NCI-H2196 treated with DMSO at 0.1 percent for 48 hours (cell line): ENCODE results near the gene BNIP5.
"Not testable (repeated sequence)": the region's sequence is repeated elsewhere in the genome, so short reads cannot be mapped to it uniquely, and the experiment has no call there.

Experiments used
- DNase-seq: peaks from one replicate; lab custom pipeline; 2025; ENCODE audit not compliant: unreplicated experiment; lab: John Stamatoyannopoulos, UW

BNIP5 gene

DNA sequence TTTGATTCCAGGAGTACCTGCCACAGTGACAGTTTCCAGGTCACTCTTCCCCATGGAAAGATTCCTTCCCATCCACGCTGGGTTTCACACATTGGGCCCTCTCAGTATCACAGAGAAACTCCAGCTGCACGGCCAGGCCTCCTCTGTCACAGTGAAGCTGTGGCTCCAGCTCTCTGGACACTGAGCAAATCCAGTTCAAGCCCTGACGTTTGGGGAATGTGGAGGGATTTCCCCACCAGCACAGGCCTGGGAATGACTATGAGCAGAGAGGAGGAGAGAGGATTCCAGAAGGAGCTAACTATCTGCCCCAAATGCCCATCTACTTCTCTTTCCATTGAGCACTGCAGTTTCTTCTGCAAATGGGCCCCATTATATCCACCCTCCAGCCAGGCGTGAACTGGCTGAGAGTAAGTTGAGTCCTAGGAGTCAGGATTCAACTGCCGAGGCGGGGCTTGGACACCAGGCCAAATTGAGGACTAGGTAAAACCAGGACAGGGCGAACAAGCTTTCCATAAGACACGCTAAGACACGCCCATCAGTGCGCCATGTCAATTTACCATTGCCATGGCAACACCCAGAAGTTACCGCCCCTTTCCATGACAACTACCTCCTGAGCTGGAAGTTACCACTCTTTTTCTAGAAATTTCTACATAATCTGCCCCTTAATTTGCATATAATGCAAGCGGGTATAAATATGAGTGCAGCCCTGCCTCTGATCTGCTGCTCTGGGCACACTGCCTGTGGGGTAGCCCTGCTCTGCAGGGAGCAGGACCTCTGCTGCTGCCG is 9.2 kb upstream of the BNIP5 start:
- no peak for DNase-seq

DNA sequence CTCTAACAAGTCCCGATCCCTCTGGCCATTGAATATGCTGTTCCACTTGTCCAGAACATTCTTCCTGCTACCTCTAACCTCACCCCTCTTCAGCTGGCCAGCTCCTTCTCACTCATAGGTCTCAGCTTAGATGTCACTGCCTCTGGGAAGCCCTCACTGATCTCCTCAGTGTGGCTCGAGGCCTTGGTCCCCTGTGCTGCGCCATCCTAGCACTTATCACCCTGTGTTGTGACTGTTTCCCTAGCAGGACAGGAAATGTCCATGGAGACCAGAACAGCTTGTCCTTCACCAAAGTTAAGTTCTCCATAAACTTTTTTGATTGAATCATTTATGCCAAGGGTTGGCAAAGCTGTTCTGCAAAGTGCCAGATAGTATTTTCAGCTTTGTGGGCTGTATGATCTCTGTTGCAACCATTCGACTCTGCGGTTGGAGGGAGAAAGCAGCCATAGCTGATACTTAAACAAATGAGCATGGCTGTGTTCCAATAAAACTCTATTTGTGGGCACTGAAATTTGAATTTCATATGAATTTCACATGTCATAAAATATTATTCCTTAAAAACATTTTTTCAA is 6.5 kb upstream of the BNIP5 start:
- DNase-seq, result no peak

DNA sequence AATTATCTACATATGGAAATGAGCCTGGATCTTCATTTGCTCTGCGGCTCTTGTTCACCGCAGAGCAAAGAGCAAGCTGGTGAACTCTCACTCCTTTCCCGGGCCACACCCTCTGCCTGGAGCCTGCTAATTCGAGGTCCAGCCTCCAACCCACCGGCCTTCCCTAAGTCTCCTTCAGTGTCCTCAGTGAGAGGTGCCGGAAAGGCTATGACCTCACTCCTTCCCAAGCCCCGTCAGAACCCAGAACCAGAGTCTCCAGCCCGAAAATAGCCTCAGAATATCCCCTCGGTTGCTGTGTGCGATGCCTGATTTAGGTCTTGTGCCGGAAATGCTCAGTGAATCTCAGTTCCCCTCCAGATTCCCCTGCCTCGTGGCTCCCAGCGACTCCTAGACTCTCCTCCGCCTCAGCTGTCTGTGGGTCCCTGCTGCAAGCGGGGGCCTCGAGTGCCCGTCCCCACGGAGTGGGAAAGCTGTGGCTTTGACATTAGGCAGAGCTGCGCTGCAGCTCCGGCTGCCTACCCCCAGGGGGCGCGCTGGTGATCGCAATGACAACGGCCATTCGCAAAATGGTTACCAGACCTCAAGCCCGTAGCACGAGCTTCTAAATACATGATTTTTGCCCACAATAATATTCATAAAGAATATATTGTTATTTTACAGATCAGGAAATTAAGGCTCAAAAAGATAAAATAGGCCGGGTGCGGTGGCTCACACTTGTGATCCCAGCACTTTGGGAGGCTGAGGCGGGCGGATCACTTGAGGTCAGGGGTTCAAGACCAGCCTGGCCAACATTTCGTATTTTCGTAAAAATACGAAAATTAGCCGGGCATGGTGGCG is 4.1 kb upstream of the BNIP5 start:
- DNase-seq, result no peak

DNA sequence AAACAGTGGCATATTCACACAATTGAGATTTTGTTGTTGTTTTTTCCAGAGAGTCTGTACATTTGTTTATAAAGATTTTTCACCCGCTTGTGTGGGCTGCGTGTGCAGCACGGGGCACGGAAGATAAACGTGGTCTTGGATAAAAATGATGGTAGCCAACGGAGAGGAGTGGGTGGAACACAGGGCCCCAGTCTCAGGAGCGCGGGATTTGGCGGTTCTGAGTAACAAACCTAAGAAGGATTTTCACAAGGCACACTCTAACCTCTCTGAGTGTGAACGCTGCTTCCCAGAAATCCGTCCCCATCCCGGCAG is 3.6 kb upstream of the BNIP5 start:
- no peak for DNase-seq

DNA sequence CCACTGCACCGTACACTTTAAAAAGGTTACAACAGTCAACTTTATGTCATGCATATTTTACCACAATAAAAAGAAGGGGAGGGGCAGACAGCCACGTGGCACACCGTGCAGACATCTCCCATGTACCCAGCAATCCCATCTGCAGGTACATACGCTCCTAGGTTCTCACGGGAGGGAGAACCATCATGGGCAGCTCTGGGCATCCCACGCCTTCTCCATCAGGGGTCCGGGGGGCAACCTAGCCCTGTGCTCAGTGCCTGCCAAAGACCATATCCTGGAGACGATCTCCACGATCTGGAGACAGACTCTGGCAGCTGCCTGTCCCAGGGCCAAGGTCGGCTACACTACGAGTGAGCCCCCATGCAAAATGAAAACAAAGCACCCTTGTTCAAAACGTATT is 2.5 kb upstream of the BNIP5 start:
- DNase-seq, result no peak

DNA sequence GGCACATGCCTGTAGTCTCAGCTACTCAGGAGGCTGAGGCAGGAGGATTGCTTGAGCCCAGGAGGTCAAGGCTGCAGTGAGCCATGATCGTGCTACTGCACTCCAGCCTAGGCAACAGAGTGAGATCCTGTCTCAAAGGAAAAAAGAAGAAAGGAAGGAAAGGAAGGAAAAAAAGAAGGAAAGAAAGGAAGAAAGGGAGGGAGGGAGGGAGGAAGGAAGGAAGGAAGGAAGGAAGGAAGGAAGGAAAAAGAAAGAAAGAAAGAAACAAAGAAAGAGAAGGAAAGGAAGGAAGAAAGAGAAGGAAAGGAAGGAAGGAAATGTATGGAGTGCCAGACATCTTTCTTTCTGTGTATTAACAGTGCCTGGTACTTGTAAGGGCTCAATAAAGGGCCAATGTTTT is 1.5 kb upstream of the BNIP5 start:
- not testable (repeated sequence) for DNase-seq

DNA sequence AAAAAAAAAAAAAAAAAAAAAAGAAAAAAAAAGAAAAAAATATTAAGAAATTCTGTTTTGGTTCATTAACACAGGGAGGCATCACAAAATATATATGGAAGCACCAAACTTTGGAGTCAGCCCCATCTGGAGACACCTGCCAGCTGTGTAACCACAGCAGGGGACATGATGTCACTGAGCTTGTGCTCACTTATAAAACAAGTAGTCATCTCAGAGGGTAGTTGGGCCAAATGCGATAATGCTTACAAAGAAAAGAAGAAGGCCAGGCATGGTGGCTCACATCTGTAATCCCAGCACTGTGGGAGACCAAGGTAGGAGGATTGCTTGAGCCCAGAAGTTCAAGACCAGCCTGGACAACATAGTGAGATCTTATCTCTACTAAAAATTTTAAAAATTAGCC is 1.1 kb upstream of the BNIP5 start:
- no peak for DNase-seq

DNA sequence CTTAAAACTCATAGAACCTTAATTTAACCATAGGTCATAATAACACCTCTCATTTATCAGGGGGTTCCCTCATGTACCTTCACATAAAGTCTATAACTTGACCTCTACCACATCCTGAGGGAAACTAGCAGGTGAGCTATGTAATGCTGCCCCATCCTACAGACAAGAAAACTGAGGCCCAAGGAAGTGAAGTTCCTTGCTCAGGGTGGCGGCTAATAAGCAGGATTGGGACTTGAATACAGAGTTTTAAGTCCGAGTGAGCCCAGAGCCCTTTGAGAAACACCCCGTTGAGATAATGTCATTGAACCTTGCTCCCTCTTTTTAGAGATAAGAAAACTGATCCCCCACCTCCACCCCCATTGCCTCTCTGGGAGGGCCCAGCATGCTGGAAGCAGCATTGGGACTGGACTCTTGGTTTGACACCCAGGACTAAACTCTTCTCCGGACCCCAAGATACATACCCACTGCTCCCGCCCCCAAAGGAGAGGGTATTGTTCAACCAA is 429 bp downstream of the BNIP5 start:
- DNase-seq, result no peak

DNA sequence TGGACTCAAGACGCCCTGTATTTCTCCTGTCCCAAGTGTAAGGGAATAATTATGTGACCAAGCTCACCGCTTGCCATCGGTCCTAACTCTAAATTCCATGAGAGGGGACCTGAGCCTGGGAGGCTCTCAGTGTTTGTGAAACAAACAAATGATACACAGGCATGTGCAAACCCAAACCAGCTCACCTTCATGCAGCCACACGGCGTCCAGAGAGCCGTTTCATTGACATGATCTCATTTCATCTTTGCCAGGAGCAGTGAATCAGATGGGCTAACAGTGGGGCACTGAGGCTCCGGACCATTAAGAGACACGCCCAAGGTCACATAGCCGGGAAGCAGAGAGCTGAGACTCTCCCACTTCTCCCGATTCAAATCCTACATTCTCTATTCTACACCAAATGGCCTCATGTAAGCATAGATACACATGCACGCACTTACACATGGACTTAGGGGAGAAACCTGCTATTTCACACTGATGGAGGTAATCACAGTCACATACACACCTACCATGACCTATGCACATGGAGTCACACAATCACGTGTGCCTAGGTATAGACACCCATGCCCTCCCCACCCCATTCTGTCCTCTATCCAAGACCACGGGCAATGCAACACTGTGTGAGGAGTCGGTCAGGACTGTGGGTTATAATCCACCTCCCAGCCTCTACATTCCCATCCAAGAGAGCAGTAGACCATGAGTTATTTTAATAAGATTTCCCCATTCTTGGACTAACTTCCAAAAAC is 1.1 kb downstream of the BNIP5 start:
- DNase-seq, result no peak

DNA sequence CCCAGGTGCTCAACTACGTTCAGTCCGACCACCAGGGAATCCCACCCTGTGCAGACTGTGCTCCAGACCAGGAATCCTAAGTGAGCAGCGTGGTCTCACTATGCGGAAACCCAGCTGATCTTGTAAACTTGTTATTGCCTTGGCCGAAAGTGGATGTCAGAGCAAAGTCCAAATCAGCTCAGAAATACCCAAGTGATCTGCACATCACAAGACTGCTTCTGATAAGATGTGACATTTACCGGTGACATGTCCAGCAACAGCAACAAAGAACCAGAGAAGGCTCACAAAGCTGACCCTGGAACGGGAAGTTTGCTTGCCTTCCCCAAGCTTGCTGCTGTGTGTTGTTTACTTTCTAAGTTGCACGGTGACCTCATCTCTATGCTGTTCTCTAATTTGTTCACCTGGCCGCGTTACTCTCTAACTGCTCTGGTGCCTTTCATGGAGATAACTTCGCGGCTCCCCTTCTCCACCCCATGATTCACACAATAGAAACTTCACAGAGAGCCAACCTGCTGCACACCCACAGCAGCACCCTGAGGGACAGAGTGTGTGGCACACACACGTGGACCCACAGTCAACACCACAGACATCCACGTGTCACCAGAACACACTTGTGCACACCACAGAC is 1.7 kb downstream of the BNIP5 start:
- no peak for DNase-seq

DNA sequence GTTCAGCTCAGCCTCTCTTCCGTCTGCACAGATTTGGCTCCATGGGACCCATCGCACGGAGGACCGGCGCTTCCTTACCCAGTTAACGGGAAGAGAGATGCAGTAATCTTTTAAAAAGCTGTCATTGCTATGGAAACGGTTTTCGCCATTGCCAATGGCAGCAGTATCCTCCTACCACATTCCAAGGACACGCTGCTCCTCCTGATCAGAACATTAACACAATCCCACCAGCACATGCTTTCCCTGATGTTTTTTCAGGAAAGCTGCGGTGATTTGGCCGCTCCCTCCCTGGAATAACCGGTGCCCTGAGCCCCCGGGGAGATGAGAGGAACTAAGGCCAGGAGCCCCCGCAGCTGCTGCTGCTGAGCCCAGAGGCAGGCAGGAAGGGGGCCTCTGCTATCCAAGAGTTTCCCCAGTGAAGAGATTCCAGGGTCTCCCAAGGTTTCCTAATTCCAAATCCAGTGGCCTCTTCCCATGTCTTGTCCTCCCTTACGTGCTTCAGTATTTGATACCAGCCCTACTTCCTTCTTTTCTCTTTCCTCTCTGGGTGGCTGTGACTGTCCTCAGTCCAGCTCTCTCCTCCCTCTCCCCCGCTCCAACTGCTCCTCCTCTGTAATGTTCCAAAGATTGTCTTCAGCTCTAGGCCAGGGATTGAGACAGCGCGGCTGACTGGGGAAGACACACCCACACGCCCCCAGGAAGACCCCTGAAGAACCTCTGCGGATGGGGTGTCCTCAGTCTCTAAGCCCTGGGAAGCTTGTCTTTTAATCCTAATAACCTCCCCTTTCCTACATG is 2.6 kb downstream of the BNIP5 start:
- no peak for DNase-seq

DNA sequence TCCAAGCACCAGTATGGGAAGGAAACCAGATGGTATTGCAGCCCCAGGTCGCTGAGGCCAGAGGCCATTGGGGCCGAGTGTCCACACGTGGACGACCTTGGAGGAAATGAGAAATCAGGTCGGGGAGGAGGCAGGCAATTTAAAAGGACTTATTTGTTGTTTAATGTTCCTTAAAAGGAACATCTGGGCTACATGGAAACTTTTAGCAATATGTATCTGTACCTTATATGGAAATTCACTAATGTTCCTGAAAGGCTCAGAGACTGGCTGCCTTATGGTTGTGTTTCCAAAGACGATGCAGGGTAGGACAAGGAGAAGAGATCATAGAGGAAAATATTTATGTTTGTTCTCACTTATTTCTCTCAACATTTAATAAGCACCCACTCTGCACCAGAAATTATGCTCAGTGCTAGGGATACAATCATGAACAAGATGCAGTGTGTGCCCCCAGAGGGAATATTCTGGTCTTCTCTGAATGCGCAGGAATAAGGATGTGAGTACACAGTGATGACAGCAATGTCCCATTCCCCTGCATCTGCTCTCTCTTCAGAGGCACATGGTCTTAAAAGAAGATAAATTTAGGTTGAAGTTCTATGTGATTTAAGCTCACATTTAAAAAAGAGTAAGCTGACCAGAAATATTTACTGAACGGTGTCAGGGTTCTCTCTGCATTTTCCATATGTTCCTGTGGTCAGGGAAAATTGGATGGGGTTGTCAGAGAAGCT is 3.4 kb downstream of the BNIP5 start:
- no peak for DNase-seq

DNA sequence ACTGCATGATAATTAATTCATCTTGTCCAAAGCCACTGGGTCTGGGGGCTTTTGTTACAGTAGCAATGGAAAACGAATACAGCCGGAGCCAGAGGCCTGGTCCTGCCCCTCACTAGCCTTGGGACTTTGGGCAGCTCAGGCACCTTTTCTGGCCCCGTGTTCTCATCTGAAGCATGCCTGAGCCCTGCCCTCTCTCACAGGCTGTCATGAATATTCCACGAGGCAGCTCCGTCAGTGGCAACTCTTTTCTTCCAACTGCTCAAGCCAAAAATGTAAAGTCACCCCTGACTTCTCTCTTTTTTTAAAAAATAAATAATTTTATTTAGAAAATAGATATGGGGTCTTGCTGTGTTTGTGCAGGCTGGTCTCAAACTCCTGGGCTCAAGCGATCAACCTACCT is 5.3 kb downstream of the BNIP5 start:
- DNase-seq, result no peak

DNA sequence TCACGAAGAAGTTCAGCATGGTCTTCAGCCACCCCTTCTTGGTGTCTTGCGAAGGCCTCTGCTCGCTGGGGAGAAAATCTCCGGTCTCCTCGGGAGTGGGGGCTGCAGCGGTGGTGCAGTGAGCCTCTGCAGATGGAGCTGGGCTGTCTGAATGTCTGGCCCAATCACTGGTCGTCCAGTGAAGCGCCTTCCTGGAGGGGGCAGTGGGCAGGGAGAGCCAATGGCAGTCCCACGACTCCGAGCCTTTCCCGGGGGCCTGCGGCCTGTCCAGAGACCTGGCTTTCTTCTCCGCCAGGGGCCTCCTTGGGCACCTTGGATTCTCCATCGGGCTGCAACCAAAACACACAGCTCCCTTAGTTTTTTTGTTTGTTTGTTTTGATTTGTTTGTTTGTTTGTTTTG is 6.3 kb downstream of the BNIP5 start:
- DNase-seq, result no peak

DNA sequence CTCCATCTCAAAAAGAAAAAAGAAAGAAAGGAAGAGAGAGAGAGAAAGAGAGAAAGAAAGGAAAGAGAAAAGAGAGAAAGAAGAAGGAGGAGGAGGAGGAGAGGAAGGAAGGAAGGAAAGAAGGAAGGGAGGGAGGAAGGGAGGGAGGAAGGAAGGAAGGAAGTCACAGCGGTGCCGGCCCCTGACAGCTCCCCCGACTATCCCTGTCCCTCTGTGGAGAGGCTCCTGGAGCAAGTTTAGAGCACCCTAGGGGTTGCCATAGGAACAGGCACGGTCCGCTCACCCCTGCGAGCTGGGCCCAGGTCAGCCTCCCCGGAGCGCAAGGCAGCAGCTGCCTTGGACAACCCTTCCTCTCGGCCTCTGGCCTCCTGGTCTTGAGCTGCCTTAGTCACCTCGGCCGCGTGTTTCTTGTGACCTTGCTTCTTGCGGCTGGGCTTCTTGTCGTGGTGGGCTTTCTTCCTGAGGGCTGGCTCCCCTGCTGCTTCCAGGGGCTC is 6.8 kb downstream of the BNIP5 start:
- no peak for DNase-seq

DNA sequence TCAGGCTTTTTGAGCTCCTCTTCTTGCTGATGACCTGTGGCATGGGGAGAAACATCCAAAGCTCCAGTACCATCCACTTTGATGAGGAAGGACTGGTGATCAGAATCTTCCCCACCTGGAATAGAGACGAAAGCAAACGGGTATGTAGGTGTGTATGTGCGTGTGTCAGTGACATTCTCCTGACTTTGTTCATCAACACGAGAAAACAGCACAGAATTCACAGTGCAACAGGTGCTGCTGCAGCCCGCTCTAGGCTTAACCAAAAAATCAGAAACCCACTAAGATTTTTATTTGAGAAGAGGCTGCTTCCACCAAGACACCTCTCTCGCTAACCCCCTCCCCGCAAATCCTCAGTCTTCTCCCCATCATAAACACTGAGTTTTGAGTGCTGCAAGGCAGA is 8.1 kb downstream of the BNIP5 start:
- no peak for DNase-seq

DNA sequence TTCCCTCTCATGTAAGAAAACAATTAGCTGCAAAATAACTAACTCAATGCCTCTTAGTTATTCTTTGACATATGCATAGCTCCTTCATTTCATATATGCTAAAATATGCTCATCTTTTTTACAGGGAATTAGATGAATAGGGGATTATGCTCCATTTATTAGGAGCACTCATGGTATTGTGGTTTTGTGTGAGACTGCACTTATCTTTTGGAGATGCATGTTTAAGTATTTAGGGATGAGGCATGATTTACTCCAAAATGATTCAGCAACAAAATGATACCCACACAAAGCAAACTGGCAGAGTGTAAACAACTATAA is 8.8 kb downstream of the BNIP5 start:
- no peak for DNase-seq

DNA sequence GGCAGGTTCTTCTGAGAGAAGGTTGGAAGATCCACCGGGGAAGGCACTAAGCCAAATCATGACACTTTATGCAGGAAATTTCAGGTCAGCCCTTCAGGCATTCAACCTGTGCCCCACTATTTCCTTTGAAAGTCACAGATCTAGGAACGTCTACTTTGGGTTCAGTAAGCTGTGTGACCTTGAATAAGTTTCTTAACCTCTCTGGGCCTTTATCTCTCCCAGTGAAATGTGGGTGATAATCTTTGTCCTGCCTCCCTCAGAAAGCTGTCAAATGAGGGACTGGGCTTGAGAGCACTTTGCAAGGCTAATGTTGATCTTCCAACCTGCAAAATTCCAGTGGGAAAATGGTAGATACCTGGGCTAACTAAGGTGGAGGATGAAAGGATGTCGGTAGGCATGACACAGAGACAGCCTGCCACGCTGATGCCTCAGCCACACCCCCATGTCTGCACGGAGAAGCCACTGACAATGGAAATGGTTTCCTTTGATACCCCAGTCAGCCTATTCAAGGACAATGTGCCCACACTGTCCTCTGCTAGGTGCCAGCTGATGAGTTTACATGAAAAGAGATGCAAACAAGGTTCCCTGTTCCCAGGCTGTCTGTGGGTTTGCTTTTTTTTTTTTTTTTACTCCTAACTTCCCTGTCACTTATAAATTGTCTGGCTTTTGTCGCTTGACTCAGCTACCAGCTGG is 9.3 kb downstream of the BNIP5 start:
- DNase-seq, result no peak
